Measurements from ENCODE around the gene TMEM80. TPM values are rescaled to one million over a fixed set of nuclear protein-coding genes. Genes with fewer than 3 reads are reported as not detected.
"Not testable (repeated sequence)": the region's sequence is repeated elsewhere in the genome, so short reads cannot be mapped to it uniquely, and the experiment has no call there.

TMEM80 gene
- total RNA-seq, 2 experiments from 2014 or later = 38.9 to 39.7 TPM

GRCh38 chr11:688681-689080 lies 6.9 kb upstream of the TMEM80 start:
- Mint-ChIP-seq H3K9me3 (no peaks in the 10 kb centered on the region), H3K27ac (no peak overlapping the region)

GRCh38 chr11:689625-690024 lies 6.0 kb upstream of the TMEM80 start:
- POLR2A ChIA-PET = no interaction called here
- H3K36me3 Mint-ChIP-seq = peaks cover 9% of the 10 kb centered on the region
- no peak overlapping the region for H3K4me3 Mint-ChIP-seq
- DNase-seq (no peak), ATAC-seq (ENCODE audit: low read depth) (no peak)
- H3K27me3 Mint-ChIP-seq = no peaks in the 10 kb centered on the region
- peaks cover 25% of the 10 kb centered on the region for H3K4me1 Mint-ChIP-seq
- H3K27ac Mint-ChIP-seq = no peak overlapping the region
- H3K9me3 Mint-ChIP-seq = no peaks in the 10 kb centered on the region

More at GRCh38 chr11:688681-689080, 6.9 kb upstream of the TMEM80 start:
- Mint-ChIP-seq H3K4me1 (peaks cover 25% of the 10 kb centered on the region), H3K36me3 (peaks cover 19% of the 10 kb centered on the region), H3K4me3 (no peak overlapping the region), H3K27me3 (no peaks in the 10 kb centered on the region)
- DNase-seq (no peak), ATAC-seq (ENCODE audit: low read depth) (no peak)
- POLR2A ChIA-PET = no interaction called here

DNA sequence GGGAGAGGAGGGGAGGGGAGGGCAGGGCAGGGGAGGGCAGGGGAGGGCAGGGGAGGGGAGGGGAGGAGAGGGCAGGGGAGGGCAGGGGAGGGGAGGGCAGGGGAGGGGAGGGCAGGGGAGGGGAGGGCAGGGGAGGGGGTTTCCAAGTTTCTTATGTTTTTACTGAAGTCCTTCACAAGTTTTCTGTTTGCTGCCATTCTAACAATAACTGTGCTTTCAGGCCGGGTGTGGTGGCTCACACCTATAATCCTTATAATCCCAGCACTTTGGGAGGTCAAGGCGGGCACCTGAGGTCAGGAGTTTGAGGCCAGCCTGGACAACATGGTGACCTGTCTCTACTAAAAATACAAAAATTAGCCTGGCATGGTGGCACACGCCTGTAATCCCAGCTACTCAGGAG lies 5.4 kb upstream of the TMEM80 start:
- H3K27ac Mint-ChIP-seq; ATAC-seq (ENCODE audit: low read depth); H3K27me3 Mint-ChIP-seq; H3K4me3 Mint-ChIP-seq; POLR2A ChIA-PET; H3K36me3 Mint-ChIP-seq; DNase-seq; H3K9me3 Mint-ChIP-seq: not testable (repeated sequence)
- H3K4me1 Mint-ChIP-seq = peaks cover 25% of the 10 kb centered on the region

- DNase-seq = peak; percentile 44
- no peak overlapping the region for H3K4me3 Mint-ChIP-seq
- H3K4me1 Mint-ChIP-seq = peaks cover 25% of the 10 kb centered on the region
- peaks cover 7% of the 10 kb centered on the region for H3K36me3 Mint-ChIP-seq
- POLR2A ChIA-PET = interaction anchor here (0.5 to 1.2 kb wide), 3 partner anchors 15 to 76 kb away, joined by 3 to 5 read pairs (median 4); no protein-coding TSS in a partner anchor
- no peaks in the 10 kb centered on the region for H3K27me3 Mint-ChIP-seq
- ATAC-seq (ENCODE audit: low read depth) = no peak
- no peaks in the 10 kb centered on the region for H3K9me3 Mint-ChIP-seq
- H3K27ac Mint-ChIP-seq = peak overlapping the region; percentile 49
Observed at GRCh38 chr11:690738-691633, 4.6 kb upstream of the TMEM80 start.

DNA sequence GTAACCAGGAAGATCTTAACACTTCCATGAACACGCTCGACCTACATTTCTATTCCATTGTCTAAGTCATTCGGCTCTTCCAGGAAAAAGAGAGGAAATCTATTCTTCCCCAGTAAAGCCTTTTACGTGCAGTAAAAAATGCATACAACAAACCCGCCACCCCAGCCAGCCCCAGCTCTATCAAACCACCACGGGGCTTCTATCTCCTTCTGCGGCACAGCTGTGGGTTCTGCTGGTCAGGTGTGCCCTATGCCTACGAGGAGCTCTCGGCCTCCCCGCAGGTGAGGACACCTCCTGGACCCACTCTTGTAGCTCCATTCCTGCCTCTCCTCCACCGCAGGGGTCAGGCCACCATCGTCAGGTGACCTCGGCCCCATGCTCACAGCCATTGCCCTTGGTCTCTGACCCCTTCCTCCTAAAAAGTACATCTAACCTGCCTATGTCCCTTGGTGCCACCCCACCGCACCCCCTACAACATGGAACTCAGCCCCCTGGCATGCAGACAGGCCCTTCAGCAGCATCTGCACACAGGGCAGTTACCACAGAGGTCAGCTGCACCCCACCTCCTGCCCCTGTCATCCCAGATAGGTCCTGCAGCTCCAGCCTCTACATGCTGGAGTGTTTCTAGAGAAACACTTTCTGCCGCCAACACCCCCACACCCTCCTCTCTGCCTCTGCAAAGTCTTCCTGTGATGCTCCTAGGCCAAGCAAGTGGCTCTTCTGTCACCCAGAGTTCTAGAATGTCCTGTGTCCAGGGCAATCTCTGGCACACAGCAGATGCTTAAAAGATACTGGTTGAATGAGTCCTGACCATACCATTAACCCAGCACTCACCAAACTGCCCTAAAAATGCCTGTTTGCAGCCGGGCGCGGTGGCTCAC lies 3.7 kb upstream of the TMEM80 start:
- H3K4me3 Mint-ChIP-seq = peak overlapping the region; percentile 89
- H3K36me3 Mint-ChIP-seq = peaks cover 6% of the 10 kb centered on the region
- no peak for ATAC-seq (ENCODE audit: low read depth)
- POLR2A ChIA-PET = interaction anchor here (0.6 to 1.2 kb wide), 2 partner anchors 77 to 263 kb away, joined by 4 to 5 read pairs; no protein-coding TSS in a partner anchor
- peak overlapping the region; percentile 49 for H3K27ac Mint-ChIP-seq
- H3K27me3 Mint-ChIP-seq = no peaks in the 10 kb centered on the region
- DNase-seq = no peak
- H3K9me3 Mint-ChIP-seq = no peaks in the 10 kb centered on the region
- peaks cover 29% of the 10 kb centered on the region for H3K4me1 Mint-ChIP-seq

GRCh38 chr11:692824-693414 lies 2.7 kb upstream of the TMEM80 start:
- no peaks in the 10 kb centered on the region for H3K36me3 Mint-ChIP-seq
- no peaks in the 10 kb centered on the region for H3K9me3 Mint-ChIP-seq
- ATAC-seq (ENCODE audit: low read depth) = no peak
- no peaks in the 10 kb centered on the region for H3K27me3 Mint-ChIP-seq
- H3K4me3 Mint-ChIP-seq = peak overlapping the region; percentile 89
- DNase-seq = peak; percentile 61
- POLR2A ChIA-PET = interaction anchor here (0.6 kb wide), 1 partner anchor 264 kb away, joined by 4 read pairs; no protein-coding TSS in a partner anchor
- H3K4me1 Mint-ChIP-seq = peaks cover 37% of the 10 kb centered on the region
- peak overlapping the region; percentile 86 for H3K27ac Mint-ChIP-seq

DNA sequence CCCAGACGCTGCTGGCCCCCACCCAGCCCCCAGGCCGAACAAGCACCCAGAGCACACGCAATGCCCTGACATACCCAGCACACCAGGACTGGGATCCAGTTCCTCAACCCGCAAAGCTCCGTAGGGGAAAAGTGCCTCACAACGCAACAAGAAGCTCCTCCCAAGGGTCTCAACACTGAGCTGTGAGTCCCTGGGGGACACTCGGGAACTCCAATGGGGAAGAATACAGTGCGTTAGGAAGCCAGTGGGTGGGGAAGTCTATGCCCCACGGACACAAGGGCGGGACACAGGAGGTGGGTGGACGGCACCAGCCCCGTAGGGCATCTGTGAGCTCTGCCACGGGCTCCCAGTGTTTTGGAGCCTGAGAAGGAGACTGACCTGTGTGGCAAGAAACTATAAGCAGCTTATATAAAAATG lies 2.2 kb upstream of the TMEM80 start:
- ATAC-seq (ENCODE audit: low read depth) = no peak
- H3K4me1 Mint-ChIP-seq = peaks cover 42% of the 10 kb centered on the region
- H3K27me3 Mint-ChIP-seq = no peaks in the 10 kb centered on the region
- H3K9me3 Mint-ChIP-seq = no peaks in the 10 kb centered on the region
- H3K36me3 Mint-ChIP-seq = peaks cover 2% of the 10 kb centered on the region
- POLR2A ChIA-PET = no interaction called here
- H3K4me3 Mint-ChIP-seq = peak overlapping the region; percentile 89
- DNase-seq = peak; percentile 47
- peak overlapping the region; percentile 86 for H3K27ac Mint-ChIP-seq

GRCh38 chr11:693887-694562 lies 1.6 kb upstream of the TMEM80 start:
- POLR2A ChIA-PET = interaction anchor here (0.6 to 1.7 kb wide), 2 partner anchors 11 to 624 kb away, joined by 3 to 7 read pairs; no protein-coding TSS in a partner anchor
- DNase-seq (no peak), ATAC-seq (ENCODE audit: low read depth) (no peak)
- Mint-ChIP-seq H3K4me3 (peak overlapping the region; percentile 89), H3K9me3 (no peaks in the 10 kb centered on the region), H3K36me3 (peaks cover 2% of the 10 kb centered on the region), H3K27me3 (no peaks in the 10 kb centered on the region), H3K4me1 (peaks cover 42% of the 10 kb centered on the region), H3K27ac (peak overlapping the region; percentile 86)

DNA sequence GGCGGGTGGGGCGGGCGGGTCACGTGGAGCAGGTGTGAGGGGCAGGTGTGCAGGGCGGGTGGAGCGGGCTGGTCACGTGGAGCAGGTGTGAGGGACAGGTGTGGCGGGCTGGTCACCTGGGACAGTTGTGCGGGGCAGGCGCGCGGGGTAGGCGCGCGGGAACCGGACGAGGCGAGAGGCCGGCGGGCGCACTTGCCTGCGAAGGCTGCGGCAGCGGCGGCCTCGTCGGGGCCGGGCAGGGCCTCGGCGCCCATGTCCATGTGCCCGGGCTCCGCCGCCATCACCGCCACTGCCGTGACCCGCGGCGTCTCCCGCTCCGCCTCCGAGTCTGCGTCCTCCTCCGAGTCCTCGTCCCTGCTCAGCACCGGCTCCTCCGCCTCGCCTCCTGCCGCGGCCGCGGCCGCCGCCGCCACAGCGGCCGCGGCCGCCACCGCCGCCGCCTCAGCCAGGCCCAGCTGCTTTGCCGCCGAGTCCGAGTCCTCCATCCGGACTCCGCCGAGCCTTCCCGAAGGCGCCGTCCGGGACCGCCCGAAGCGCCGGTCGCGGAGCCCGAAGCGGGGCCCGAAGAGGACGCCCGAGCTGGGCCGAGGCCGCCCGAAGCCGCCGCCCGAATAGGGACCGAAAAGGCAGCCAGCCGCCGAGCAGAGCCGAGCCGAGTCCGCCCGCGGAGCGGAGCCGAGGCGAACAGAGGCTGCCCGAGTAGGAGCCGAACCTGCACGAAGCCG lies 891 bp upstream of the TMEM80 start, which contains the start of gene DEAF1:
DEAF1 (minus strand) TSS at position 660 of the 725 bp plus-strand sequence; CDS start at position 485, 175 bp downstream.
- DNase-seq = peak; percentile 99
- Mint-ChIP-seq H3K4me3 (peak within 1 kb of the TSS; percentile 89), H3K36me3 (peaks cover 2% of the 10 kb centered on the region), H3K9me3 (no peaks in the 10 kb centered on the region), H3K4me1 (peaks cover 42% of the 10 kb centered on the region), H3K27me3 (no peaks in the 10 kb centered on the region), H3K27ac (peak within 1 kb of the TSS; percentile 94)
- POLR2A ChIA-PET = interaction anchor here (0.6 to 3.9 kb wide), 14 partner anchors 8 to 623 kb away, joined by 3 to 24 read pairs (median 4); partner anchors contain the start of gene IRF7
- peak; percentile 85 for ATAC-seq (ENCODE audit: low read depth)

DNA sequence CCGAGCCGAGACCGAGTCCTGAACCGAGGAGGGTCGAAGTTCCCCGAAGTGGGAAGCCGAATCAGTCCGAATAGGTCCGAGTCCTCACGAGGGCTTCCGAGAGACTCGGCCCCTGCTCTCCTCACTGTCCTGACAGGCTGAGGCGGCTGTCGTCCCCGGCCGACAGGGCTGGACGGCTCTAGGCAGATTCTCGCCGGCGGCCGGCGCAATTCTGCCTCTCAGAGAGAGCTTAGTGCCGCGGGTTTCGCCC lies 403 bp upstream of the TMEM80 start:
- ATAC-seq (ENCODE audit: low read depth) = no peak
- POLR2A ChIA-PET = interaction anchor here (0.6 to 3.9 kb wide), 17 partner anchors 8 to 141 kb away, joined by 3 to 24 read pairs (median 4); partner anchors contain the start of genes GATD1 and IRF7
- peak overlapping the region; percentile 89 for H3K4me3 Mint-ChIP-seq

DNA sequence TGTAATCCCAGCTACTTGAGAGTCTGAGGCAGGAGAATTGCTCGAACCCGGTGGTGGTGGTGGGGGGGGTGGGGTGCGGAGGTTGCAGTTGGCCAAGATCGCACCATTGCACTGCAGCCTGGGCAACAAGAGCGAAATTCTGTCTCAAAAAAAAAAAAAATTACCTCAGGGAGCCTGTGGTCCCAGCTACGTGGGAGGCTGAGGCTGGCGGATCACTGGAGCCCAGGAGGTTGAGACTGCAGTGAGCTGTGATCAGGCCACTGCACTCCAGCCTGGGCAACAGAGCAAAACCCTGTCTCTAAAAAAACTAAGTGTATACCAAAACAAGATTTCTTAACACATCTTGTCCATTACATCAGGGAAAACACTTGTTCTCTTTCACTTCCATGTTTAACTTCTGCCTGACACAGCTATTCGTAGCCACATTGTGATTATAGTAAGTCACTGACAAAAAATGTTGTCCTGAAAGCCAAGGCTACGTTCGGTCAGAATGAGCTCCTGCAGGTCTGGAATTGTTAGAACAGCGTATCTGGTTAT lies 1.4 kb downstream of the TMEM80 start:
- peaks cover 4% of the 10 kb centered on the region for H3K36me3 Mint-ChIP-seq
- H3K9me3 Mint-ChIP-seq = no peaks in the 10 kb centered on the region
- DNase-seq (no peak), ATAC-seq (ENCODE audit: low read depth) (no peak)
- no peak overlapping the region for H3K27ac Mint-ChIP-seq
- peak overlapping the region; percentile 62 for H3K4me3 Mint-ChIP-seq
- H3K27me3 Mint-ChIP-seq = no peaks in the 10 kb centered on the region
- peaks cover 30% of the 10 kb centered on the region for H3K4me1 Mint-ChIP-seq
- POLR2A ChIA-PET = interaction anchor here (0.7 to 3.9 kb wide), 8 partner anchors 8 to 161 kb away, joined by 3 to 24 read pairs (median 6); partner anchors contain the start of genes EPS8L2, HRAS and IRF7

More for the DNA sequence above, 403 bp upstream of the TMEM80 start:
- Mint-ChIP-seq H3K4me1 (peaks cover 42% of the 10 kb centered on the region), H3K27ac (peak overlapping the region; percentile 94), H3K36me3 (peaks cover 2% of the 10 kb centered on the region), H3K27me3 (no peaks in the 10 kb centered on the region), H3K9me3 (no peaks in the 10 kb centered on the region)
- no peak for DNase-seq
